ENCODE measurements around the gene SNAI1.

- TF ChIP-seq, protein P1, sequence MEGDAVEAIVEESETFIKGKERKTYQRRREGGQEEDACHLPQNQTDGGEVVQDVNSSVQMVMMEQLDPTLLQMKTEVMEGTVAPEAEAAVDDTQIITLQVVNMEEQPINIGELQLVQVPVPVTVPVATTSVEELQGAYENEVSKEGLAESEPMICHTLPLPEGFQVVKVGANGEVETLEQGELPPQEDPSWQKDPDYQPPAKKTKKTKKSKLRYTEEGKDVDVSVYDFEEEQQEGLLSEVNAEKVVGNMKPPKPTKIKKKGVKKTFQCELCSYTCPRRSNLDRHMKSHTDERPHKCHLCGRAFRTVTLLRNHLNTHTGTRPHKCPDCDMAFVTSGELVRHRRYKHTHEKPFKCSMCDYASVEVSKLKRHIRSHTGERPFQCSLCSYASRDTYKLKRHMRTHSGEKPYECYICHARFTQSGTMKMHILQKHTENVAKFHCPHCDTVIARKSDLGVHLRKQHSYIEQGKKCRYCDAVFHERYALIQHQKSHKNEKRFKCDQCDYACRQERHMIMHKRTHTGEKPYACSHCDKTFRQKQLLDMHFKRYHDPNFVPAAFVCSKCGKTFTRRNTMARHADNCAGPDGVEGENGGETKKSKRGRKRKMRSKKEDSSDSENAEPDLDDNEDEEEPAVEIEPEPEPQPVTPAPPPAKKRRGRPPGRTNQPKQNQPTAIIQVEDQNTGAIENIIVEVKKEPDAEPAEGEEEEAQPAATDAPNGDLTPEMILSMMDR (IDR thresholded peaks at IDR 0.05): no peak
- no peak for TF ChIP-seq EP300 (IDR thresholded peaks at IDR 0.05)
These were observed 3.3 kb downstream of the SNAI1 start for GRCh38 chr20:49986049-49986448.

Measured in ovary (tissue), 3 donors.